NCI-H460 (cell line): Measurements from ENCODE around the gene USP46. TPM values are rescaled to one million over a fixed set of nuclear protein-coding genes. Genes with fewer than 3 reads are reported as not detected.

Experiments
- DNase-seq: peaks from one replicate; pipeline ENCODE4 v3.0.0-alpha.2; 2016; ENCODE audit warnings: low read depth; ENCODE audit errors: extremely low read depth
- total RNA-seq: library from RNA; depleted of rRNA; stranded (reverse); fragments of >200 nt; shearing (Covaris generic); gene quantifications from 2 replicates; pipeline ENCODE4 v1.2.3, GENCODE V29; 2014

Gene USP46
- total RNA-seq, 1 experiment from 2014 or later: 10.0 TPM

DNA sequence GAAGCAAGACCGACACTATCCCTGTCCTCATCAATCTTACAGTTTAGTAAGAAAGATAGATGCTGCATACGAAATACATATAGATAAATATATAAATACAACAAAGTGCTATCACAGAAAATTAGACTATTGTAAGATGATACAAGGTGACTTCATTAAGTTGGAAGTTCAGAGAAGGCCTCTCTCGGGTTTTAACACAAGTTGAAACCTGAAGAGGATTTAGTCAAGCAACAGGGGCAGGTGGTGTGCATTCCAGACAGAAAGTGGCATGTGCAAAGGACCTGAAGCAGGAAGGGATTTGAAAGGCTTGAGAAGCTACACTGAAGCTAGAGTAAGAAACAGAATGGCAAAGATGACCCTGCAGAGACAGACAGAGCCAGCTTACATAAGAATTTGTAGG is 36.5 kb downstream of the USP46 start:
- no peak for DNase-seq

GRCh38 chr4:52621567-52621966 is 37.5 kb downstream of the USP46 start:
- no peak for DNase-seq

DNA sequence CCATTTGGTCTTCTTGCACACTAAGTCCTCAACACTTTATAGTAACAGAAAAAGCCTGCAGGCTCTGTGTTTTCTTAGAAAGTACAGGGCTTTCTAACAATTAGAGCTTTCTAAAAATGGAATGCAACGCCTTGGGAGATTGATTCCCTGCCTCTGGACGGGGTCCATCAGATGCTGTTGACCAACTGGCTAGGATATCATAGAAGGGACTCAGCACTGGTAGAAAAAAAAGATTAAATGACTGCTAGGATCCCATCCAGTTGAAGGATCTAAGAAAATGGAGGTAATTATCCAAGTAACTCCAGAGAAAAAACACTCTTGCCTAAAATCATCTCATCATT is 39.5 kb downstream of the USP46 start:
- DNase-seq: no peak

GRCh38 chr4:52618795-52619590 is 40.1 kb downstream of the USP46 start:
- DNase-seq: no peak

DNA sequence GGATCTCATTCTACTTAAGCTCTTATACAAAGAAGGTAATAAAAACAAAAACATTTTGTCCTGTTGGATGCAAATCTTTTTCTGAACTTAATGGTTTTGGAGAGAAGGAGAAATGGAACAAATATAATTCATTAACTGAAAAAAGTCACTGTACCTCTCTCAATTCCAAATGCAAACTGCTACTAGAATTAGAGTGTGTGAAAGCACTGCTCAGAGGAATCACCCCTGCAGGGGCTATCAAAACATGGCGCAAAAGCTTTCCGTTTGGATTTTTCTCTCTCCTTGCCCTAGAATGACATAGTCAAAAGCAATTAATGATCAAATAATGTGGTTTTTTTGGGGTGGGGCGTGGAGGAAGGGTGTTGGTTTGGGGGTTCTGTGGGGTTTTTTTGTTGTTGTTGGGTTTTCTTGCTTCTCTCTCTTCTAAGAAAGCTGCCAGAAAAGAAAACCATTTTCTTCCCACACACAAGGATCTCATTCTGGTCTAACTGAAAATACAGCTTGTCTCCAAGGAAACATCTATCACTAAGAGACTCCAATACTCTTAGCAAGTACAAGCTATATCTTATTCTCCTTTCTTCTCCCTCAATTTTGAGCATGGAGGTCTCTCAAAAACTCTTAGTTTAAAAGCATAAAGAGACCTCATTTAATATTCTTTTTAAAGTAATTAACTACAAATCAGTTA is 41.6 kb downstream of the USP46 start:
- DNase-seq: no peak

- no peak for DNase-seq
Measured at GRCh38 chr4:52614241-52614640, 44.9 kb downstream of the USP46 start.

GRCh38 chr4:52612341-52612740 is 46.8 kb downstream of the USP46 start:
- DNase-seq: no peak

GRCh38 chr4:52611030-52611555 is 48.0 kb downstream of the USP46 start:
- DNase-seq: no peak

GRCh38 chr4:52606726-52607125 is 52.4 kb downstream of the USP46 start:
- no peak for DNase-seq

DNA sequence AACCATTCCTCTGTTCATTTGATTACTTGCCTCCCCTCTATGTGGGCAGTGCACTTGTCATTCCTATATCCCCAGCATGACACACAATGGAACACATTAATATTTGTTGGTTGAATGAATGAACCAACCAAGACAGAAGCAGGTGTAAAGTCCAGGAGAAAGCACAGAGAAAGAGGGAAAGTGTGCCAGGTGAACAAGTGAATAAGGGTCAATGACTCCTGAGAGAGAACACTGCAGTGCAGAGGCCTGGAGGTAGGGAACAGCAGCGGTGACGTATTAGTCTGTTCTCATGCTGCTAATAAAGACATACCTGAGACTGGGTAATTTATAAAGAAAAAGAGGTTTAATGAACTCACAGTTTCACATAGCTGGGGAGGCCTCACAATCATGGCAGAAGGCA is 53.1 kb downstream of the USP46 start:
- no peak for DNase-seq

- no peak for DNase-seq
Measured at GRCh38 chr4:52604215-52604614, 54.9 kb downstream of the USP46 start.

- DNase-seq: no peak
Measured at GRCh38 chr4:52600275-52600674, 58.8 kb downstream of the USP46 start.

DNA sequence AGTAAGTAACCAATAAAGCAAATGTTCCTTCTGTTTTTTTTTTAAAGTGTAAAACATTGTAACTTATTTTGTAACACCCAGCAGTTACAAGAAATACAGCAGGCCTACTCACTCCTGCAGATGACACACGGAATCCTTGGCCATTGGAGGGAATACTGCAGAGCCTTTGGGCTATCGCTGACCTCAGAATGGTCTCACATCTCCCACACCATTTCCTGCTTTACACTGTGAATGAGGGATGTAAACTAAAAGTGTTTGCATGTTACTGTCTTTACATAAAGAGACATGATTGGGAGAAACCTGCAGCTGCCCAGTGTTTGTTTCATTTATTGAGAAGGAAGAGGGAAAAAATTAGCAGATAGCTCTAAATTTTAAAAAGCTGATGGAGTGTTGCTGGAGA is 64.1 kb downstream of the USP46 start:
- no peak for DNase-seq

- no peak for DNase-seq
Measured at GRCh38 chr4:52592287-52592686, 66.8 kb downstream of the USP46 start.

GRCh38 chr4:52588771-52589591 is 70.1 kb downstream of the USP46 start:
- DNase-seq: no peak

- DNase-seq: peak; percentile 8
Measured at GRCh38 chr4:52588097-52588496, 71.0 kb downstream of the USP46 start.

DNA sequence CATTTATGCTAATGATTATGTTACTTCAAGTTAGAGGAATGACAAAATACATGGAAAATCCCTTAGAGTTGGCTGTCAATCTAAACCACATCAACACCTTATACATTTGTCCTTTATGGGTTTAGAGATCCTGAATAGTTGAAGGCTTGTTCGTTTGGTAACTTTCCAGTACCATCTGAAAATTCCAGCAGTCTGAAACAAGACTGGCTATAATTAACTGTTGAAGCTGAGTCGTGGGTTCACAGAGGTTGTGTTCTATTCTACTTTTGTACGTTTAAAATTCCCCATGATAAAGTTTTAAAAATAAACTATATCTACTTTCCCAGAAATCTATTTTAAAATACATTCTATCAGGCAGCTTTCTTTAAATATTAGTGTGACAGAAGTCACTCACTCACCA is 73.0 kb downstream of the USP46 start:
- DNase-seq: no peak

- no peak for DNase-seq
Measured at GRCh38 chr4:52585379-52585778, 73.7 kb downstream of the USP46 start.

- no peak for DNase-seq
Measured at GRCh38 chr4:52579602-52580272, 79.4 kb downstream of the USP46 start.

GRCh38 chr4:52578951-52579350 is 80.2 kb downstream of the USP46 start:
- DNase-seq: no peak

DNA sequence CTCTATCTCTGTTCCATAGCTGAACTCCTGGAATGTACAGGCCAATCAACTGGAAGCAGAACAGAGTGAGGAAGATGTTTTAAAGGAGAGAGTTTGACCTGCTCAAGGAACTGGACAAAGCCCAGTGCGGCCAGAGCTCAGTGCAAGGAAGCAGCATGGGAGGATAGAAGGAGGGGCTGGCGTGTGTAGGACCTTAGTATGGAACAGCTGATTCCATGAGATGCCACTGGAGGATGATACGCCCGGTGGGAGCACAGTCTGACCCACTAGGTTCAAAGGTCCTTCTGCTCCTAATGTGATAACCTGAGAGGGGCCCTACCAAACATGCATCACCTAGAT is 81.5 kb downstream of the USP46 start:
- DNase-seq: no peak
